GM12891 (cell line): Measurements from ENCODE around the gene DDX59.

Source experiments
- POLR2A ChIP-seq: IDR thresholded peaks from 2 replicates; pipeline ENCODE4 v1.6.1; 2011; ENCODE audit warnings: low read depth, low read length, control low read depth
- POLR2AphosphoS5 ChIP-seq: IDR thresholded peaks from 2 replicates; pipeline ENCODE4 v1.6.1; 2011; ENCODE audit warnings: low read depth, low read length, control low read depth
- TAF1 ChIP-seq: IDR thresholded peaks from 2 replicates; pipeline ENCODE4 v1.6.1; 2011; ENCODE audit warnings: low read depth, low read length, control low read depth

DNA sequence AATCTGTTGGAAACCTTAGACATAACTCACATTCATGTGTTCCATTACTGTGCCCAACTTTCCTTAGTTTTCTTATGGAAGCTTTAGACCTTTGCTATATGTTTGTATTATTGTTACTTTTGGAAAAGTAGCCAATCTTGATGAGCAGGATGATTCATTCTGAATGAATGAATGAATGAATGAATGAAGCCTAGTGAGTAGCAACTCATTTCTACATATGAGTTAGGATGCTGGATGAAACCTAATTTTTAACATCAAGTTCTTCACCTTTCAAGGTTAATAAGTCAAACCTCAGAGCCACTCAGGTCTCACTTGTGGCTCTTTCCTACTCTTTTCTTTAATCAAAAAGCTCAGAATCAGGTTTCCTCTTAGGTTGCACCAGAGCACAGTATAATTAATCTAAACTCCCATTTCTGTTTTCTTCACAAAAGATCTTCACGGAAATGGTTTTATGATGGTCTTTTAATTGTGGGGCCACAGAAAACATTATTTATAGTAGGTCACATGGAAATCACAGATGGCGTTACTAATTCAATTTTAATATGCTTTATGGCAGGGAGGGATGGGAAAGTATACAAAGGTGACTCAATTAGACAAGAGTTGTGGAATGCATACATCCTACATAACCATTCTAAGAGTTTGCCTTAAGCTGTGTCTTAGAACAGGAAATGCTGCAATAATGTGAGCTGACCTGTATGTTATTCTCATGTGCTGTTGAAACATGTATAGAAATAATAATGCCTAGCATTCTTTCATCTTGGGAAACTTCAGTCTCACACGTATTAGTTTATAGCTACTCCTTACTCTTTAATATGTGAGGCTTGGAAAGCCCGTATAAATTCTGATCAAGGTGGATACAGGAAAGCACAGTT lies 4.5 kb upstream of the DDX59 start:
- TF ChIP-seq POLR2AphosphoS5 = no peak
- TF ChIP-seq POLR2A = no peak
- TF ChIP-seq TAF1 = no peak
